Fibroblast of skin of scalp (primary cell): ENCODE data around the gene SEC14L6.

Experiments used
- DNase-seq: peaks from one replicate; pipeline ENCODE4 v3.0.0-alpha.2; 2013

The SEC14L6 gene

GRCh38 chr22:30535182-30535581, 11.4 kb downstream of the SEC14L6 start:
- no peak for DNase-seq

- no peak for DNase-seq
These were observed 14.6 kb downstream of the SEC14L6 start for GRCh38 chr22:30531651-30532608.

GRCh38 chr22:30526656-30527055, 19.9 kb downstream of the SEC14L6 start:
- DNase-seq = no peak

- no peak for DNase-seq
These were observed 22.7 kb downstream of the SEC14L6 start for GRCh38 chr22:30523646-30524489.

GRCh38 chr22:30521368-30522156, 25.0 kb downstream of the SEC14L6 start:
- no peak for DNase-seq

GRCh38 chr22:30519842-30520425, 26.6 kb downstream of the SEC14L6 start:
- DNase-seq = no peak

DNA sequence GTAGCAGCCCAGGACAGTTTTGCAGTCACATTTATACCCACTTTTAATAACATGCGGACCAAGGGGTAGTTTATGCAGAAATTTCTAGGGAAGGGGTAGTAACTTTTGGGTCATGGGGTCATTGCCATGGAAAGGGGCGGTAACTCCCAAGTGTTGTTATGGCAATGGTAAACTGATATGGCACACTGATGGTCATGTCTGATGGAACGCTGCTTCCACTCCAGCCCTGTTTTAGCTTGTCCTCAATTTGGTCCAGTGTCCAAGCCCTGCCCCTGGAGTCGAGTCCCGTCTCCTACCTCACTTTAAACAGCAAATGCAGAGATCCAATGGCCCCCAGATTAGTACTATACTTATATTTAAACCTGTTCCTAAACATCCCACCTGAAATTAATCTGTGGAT, 29.8 kb downstream of the SEC14L6 start:
- DNase-seq = no peak

DNA sequence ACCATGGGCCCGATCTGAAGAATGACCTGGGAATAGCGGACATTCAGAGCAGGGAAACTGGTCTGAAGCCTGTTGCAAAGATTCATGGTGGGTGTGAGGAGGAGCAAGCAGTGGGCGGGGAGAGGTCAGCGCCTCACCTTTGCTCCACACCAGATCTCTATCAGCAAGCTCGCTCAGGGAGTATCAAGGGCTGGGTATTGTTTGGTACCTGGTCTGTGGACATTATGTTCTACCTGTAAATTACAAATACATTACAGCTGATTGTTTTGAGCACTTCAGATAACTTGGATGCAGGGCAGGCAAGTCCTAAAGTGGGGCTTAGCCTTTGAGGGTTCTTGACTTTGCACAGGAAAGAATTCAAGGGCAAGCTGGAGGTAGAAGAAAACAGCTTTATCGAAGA, 30.3 kb downstream of the SEC14L6 start:
- DNase-seq = no peak

GRCh38 chr22:30514252-30514651, 32.3 kb downstream of the SEC14L6 start:
- DNase-seq = no peak

DNA sequence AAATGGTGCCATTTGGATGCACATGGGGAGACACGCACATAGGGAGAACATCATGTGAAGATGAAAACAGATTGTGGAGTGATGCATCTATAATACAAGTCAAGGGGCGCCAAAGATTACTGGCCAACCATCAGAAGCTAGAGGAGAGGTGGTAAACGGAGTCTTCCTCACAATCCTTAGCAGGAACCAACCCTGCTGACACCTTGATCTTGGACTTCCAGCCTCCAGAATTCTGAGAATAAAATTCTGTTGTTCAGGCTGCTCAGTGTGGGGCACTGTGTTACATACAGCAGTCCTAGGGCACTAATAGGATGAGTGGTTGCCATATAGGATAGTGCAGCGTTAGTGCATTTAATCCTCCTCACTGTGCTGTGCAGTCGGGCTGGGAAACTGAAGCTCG, 33.1 kb downstream of the SEC14L6 start:
- no peak for DNase-seq

GRCh38 chr22:30511911-30512310, 34.6 kb downstream of the SEC14L6 start:
- DNase-seq = no peak

- no peak for DNase-seq
These were observed 35.4 kb downstream of the SEC14L6 start for GRCh38 chr22:30511109-30511508.

- DNase-seq = no peak
These were observed 38.3 kb downstream of the SEC14L6 start for GRCh38 chr22:30508216-30508615.

DNA sequence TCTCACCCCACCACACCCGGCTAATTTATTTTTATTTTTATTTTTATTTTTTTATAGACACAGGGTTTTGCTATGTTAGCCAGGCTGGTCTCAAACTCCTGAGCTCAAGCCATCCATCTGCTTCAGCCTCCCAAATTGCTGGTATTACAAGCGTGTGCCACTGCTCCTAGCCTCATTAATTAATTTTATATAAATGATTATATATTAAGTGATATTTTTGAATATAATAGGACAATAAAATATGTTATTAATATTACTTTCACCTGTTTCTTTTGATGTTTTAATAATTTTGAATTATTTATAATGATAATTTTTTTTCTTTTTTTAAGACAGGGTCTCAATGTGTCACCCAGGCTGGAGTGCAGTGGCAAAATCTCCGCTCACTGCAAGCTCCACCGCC, 38.9 kb downstream of the SEC14L6 start:
- no peak for DNase-seq

- no peak for DNase-seq
These were observed 40.0 kb downstream of the SEC14L6 start for GRCh38 chr22:30506507-30506968.

DNA sequence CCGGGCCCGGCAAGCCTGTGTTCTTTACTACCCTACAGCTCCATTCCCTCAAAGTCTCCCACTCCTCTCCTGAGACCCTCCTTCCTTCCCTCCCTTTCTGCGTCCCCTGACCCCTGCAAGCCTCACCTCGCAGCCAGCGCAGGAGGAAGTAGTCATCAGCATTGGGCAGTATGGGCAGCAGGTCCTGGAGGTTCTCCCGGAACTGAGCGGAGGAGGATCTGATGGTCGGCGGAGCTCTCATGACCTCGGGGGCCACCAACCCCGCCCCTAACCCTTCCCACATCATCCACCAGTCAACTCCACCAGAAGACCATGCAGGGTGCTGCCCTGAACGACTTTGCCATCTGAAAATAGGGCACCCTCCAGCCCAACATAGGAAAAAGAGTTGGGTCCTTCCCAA, 43.0 kb downstream of the SEC14L6 start:
- no peak for DNase-seq

GRCh38 chr22:30502911-30503310, 43.6 kb downstream of the SEC14L6 start:
- no peak for DNase-seq

- no peak for DNase-seq
These were observed 44.4 kb downstream of the SEC14L6 start for GRCh38 chr22:30502153-30502552.

- no peak for DNase-seq
These were observed 45.9 kb downstream of the SEC14L6 start for GRCh38 chr22:30500628-30501027.

- DNase-seq = no peak
These were observed 48.9 kb downstream of the SEC14L6 start for GRCh38 chr22:30497466-30498150.

DNA sequence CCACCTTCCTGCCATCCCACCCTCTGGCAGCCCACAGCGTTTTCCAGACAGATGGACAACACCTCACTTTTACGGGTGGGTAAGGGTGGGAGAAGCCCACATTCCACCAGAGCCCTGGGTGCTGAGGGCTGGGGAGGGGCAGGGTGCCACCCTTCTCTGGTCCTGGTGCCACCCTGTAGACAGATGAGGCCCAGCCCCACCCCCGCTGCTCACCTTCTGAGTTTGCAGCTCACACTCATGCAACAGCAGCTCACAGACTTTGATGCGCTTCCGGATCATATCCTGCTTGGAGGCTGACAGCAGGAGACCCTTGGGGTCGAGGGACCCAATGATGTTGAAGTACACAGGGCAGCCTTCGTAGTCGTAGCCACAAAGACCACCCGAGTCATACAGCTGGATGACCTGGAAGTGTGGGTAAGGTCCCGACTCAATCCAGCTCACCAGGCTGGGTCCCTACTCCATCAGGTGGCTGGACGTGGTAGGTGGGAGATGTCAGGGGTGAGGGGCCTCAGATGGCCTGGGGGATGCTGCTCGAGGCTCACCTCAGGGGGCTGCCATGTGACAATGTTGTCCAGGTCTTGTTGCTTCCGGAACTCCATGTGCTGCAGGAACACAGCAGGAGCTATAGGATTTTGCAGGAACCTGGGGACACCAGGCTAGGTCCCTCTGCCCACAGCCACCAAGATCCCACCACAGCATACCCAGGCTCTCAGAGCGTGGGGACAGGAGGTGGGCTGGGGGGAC, 51.3 kb downstream of the SEC14L6 start:
- DNase-seq = no peak
